GM18951 (cell line): ENCODE data around the gene KIF2C.

ENCODE experiments used
- POLR2A ChIP-seq: IDR thresholded peaks from 4 replicates; pipeline ENCODE4 v1.6.1; 2011; ENCODE audit warnings: mild to moderate bottlenecking; ENCODE audit not compliant: insufficient read length, insufficient read depth; ENCODE audit errors: extremely low read depth
- in situ Hi-C: fragments of 300-500 bp; cut with MboI; formaldehyde crosslinking; loops from one replicate; pipeline ENCODE4 v1.12.0; 2022; ENCODE audit warnings: low sequenced_read_pairs, mixed read lengths, inconsistent platforms; ENCODE audit not compliant: unreplicated experiment

The KIF2C gene

DNA sequence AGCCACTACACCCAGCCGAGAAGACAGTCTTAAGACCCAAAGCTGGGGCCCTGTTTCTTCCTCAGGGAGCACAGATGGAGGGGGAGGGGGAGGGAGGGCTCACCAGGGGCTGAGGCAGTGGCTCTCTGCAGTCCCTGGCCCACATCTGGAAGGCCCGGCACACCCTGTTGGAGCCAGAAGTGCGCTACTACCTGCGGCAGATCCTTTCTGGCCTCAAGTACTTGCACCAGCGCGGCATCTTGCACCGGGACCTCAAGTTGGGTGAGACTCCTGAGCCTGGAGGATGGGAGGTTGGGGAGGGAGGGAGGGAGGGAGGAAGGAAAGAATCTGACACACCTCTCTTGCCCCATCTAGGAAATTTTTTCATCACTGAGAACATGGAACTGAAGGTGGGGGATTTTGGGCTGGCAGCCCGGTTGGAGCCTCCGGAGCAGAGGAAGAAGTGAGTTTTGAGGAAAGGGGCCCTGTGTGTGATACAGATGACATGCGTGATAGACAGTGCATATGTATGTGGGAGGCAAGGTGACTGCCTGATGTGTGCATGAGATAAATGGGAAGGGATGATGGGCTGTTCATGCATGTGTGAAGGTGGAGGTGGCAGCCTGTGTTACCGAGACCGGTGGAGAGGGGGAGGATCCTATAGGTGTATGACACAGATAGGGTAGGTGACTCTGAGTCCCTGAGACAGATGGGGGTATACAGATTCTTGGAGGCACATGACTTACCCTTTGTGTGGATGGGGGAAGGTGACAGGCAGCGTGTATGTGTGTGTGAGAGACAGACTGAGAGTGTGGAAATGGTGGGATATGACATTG is 62.1 kb downstream of the KIF2C start:
- in situ Hi-C loops, result loop anchor here (25.0 kb wide), 1 partner anchor 686 kb away; the partner anchor contains the start of gene TESK2
- TF ChIP-seq POLR2A, result no peak

DNA sequence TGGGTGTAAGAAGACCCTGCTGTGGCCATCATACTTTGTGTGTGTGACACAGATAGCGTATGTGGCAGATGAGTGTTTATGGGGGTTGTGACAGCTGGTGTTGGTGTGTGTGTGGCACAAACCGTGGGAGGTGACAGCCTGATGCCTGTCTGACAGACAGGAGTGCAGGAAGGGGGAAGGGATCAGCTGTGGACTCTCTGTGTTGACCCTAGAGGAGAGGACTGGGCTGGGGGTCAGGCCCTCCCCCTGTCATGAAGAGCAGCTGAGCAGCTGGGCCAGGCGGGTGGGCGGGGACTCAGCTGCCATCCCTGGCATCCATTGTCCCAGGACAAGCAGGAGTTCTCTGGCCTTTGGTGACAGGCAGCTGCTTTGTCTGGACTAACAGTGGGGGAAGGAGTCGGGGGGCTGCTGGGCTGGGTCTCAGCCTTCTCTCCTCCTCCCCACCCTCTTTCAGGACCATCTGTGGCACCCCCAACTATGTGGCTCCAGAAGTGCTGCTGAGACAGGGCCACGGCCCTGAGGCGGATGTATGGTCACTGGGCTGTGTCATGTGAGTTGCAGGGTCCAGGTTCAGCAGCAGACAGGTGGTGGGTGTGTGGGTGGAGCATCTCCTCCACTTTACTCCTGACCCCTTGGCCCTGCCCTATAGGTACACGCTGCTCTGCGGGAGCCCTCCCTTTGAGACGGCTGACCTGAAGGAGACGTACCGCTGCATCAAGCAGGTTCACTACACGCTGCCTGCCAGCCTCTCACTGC is 62.8 kb downstream of the KIF2C start:
- in situ Hi-C loops, result loop anchor here (25.0 kb wide), 1 partner anchor 685 kb away; the partner anchor contains the start of gene TESK2
- TF ChIP-seq POLR2A, result no peak

DNA sequence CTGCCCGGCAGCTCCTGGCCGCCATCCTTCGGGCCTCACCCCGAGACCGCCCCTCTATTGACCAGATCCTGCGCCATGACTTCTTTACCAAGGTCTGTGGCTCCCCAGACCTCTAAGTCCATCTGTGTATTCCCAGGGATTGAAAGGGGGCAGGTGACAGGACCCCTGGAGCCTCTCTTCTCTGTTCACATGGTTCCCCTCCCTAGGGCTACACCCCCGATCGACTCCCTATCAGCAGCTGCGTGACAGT is 63.4 kb downstream of the KIF2C start:
- in situ Hi-C loops, result loop anchor here (25.0 kb wide), 1 partner anchor 684 kb away; the partner anchor contains the start of gene TESK2
- TF ChIP-seq POLR2A, result no peak

DNA sequence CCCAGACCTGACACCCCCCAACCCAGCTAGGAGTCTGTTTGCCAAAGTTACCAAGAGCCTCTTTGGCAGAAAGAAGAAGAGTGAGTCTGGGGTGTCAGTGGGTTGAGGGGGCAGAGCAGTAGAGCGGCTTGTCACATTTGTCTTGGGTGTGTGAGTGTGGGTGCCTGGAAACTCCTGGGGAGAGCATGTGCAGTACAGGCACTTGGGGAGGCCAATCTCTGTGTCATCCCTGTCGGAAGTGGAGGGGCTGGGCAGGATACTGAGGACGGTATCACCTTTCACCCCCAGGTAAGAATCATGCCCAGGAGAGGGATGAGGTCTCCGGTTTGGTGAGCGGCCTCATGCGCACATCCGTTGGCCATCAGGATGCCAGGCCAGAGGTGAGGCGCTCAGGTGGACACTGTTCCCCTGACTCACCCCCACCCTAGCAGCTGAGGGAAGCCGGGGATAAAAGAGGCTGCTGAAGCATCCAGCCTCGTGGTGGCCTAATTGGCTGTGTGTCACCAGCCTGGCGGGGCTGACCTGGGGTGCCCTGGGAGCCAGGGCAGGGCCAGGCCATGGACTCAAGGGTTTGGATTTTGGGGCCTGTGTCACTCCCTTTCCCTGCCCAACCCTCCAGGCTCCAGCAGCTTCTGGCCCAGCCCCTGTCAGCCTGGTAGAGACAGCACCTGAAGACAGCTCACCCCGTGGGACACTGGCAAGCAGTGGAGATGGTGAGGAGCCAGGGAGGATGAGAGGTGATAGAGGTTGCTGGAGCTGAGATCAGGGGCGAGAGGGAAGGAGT is 63.9 kb downstream of the KIF2C start:
- in situ Hi-C loops, result loop anchor here (25.0 kb wide), 1 partner anchor 684 kb away; the partner anchor contains the start of gene TESK2
- no peak for TF ChIP-seq POLR2A

DNA sequence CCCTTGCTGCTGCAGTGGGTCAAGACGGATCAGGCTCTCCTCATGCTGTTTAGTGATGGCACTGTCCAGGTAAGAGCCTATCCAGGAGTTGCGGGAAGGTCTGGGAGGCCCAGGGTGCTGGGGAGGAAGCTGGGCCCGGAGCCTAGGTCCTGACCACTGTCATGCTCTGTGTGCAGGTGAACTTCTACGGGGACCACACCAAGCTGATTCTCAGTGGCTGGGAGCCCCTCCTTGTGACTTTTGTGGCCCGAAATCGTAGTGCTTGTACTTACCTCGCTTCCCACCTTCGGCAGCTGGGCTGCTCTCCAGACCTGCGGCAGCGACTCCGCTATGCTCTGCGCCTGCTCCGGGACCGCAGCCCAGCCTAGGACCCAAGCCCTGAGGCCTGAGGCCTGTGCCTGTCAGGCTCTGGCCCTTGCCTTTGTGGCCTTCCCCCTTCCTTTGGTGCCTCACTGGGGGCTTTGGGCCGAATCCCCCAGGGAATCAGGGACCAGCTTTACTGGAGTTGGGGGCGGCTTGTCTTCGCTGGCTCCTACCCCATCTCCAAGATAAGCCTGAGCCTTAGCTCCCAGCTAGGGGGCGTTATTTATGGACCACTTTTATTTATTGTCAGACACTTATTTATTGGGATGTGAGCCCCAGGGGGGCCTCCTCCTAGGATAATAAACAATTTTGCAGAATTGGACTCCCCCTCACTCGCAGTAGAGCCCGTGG is 65.8 kb downstream of the KIF2C start:
- TF ChIP-seq POLR2A, result no peak
- in situ Hi-C loops, result loop anchor here (25.0 kb wide), 1 partner anchor 682 kb away; the partner anchor contains the start of gene TESK2

DNA sequence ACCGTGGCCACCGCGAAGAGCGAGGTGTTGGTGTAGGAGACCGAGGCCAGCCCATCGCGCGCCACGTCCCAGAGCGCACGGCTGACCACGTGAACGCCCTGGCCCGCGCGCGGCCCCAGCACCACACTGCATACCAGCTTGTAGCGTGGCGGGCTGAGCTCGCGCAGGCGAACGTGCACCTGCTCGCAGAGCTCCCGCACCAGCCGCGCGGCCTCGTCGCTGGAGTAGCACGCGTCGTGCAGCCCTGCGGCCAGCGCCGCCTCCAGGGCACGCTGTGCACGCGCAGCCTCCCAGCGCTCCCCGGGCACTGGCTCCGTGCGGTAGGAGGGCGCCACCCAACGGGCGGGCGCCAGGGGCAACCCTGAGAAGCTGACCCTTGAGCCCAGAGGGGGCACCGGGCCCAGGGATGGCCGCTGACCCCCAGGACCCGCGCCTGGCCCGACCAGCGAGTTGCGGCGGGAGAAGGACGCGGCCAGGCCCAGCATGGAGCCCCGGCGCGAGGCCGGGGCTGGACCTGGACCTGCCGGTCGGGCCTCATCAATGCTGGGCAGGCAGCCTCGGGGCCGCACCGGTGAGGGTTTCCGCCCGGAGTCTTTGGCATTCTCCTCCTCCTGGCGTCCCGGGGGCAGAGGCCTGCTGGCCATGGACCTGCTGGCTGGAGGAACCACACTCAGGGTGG is 66.5 kb downstream of the KIF2C start:
- no peak for TF ChIP-seq POLR2A
- in situ Hi-C loops, result loop anchor here (25.0 kb wide), 1 partner anchor 681 kb away; the partner anchor contains the start of gene TESK2

DNA sequence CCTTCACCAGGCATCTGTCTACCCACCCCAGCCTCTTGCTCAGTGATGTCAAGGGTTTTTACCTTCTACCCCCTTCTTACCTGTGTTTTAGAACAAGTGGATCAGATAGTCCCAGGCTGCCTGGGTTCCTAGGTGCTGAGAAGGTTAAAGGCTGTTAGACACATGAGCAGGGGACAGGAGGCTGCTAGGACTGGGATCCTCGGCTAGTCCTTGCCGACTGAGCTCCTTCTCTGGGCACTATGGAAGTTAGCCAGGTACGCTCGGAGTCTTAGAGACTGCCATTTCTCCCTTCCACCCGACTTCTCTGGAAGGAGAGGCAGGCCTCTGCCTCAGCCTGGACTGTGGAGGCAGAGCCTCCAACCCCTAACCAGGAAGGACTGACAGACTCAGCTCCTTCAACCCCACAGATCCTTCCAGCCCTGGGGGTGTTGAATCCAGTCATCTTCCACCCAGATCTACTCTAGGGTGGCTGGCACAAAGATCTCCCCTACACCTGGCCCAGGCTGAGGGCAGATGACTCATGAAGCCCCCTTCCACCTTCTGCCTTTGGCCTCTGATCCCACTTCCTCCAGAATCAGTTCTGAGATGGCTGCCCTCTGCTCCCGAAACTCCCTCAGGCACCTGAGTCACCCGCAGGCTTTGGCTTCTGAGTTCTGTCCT is 67.2 kb downstream of the KIF2C start, which contains the start of gene DYNLT4:
Gene DYNLT4, minus strand, starts transcription at position 648 of the 660 bp plus-strand sequence. CDS start 683 bp downstream, outside the sequence.
- no peak for TF ChIP-seq POLR2A
- in situ Hi-C loops, result loop anchor here (25.0 kb wide), 1 partner anchor 680 kb away; the partner anchor contains the start of gene TESK2

DNA sequence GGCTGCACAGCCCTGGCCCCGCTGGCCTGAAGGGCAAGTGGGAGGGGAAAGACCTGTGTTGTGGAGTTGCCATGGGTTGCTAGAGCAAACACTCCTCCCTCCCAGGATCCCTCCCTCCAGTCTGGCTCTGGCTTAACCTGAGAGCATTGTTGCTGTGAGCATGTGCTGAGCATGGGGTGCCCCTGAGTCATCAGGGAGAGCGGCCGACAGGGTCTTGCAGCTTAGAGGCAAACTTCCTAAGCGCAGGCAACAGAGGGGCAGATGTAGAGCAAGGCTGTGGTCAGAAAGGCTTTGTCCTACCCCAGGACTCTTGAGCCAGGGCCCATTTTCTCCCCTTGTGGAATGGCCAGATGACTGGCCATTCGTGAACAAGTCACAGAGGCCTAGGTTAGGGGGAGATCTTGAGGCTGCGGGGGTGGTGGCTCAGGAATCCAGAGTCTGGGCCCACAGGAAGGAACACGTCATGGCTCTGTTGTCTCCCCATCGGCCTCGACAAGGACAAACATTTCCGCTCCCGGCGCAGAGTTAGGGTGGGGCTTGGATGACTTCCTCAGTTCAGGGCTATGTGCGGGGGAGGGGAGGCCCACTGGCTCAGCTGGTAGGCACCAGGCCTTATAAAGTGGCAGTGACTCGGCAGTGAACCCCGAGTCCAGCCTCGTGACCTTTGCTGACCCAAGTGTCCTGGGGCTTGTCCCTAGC is 67.9 kb downstream of the KIF2C start:
- TF ChIP-seq POLR2A, result peak; percentile 36
- in situ Hi-C loops, result loop anchor here (25.0 kb wide), 1 partner anchor 680 kb away; the partner anchor contains the start of gene TESK2

DNA sequence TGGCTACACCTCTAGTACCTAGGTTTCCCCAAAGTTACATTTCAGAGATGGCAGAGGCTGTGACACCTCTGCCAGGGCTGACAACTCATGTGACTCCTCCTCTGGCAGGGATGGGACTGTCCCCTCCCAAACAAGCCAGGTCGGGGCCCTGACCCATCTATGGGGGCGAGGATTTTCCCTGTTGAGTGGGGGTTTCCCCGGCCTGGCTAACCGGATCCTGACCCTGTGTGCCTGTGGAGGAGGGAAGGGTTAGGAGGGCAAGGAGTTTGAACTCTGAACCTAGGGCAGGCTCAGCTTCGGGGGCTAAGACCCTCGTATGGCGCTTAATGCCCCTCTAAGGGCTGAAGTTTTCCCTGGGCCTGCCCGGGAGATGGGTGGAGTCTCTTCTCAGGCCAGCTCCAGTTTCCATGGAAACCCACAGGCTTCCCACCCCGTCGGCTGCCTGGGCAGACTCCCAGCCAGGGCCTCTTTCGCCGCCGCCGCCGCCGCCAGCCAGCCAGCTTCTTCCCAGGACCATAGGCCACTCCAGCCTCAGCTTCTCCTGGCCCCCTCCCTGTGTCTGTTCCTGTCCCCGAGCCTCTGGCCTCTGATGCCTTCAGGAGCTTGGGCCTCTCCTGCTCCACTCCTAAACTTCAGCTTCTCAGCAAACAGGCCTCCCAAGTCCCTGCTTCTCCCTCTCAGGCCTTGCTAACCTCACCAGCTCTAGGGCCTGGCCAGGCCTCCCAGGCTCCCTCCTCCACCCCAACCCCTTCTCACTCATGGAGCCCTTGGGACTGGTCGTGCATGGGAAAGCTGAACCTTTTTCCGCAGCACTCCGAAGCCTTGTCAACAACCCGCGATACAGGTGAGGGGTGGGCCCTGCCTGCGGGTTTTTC is 68.7 kb downstream of the KIF2C start, which contains the start of gene BTBD19:
Gene BTBD19, plus strand, starts transcription at position 461 of the 875 bp plus-strand sequence. Its CDS starts 298 bp downstream, at position 759.
- no peak for TF ChIP-seq POLR2A
- in situ Hi-C loops, result loop anchor here (25.0 kb wide), 1 partner anchor 679 kb away; the partner anchor contains the start of gene TESK2
